ENCODE results near the gene MPV17. TPM values are rescaled to one million over a fixed set of nuclear protein-coding genes. Genes with fewer than 3 reads are reported as not detected.

MPV17 gene
- total and polyA plus RNA-seq, 2 of the 13 experiments (the other 11 are each of a cell fraction or from before 2014, with no cell fraction given): 48.9 to 129 TPM

DNA sequence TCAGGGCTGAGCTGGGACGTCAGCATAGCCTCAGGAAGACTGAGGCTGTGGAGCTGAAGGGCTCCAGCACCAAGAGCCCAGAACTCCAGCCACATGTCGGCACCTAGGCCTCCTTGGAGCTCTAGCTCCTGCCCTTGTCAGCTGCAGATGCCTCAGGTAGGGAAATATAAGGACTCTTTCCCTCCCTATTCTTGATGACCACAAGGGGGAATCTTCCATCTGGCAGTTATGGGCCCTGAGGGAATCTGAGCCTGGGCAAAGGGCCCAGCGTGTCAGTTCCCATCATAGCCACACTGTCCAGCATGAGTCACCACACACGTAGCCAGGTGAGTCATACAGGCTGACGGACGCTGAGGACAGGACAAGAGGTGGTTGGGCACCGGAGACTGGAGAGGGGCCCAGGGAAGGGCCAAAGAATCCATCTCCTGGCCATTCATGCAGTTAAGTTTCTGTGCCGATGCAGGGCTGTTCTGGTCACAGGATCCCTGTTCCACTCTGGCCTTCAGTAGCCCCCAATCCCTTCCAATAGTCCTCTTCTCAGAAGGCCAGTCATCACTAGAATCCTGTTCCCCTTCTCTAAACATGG is 1.8 kb downstream of the MPV17 start (continued):
- no peak for TF ChIP-seq SP2 (CRISPR knock-in tag; IDR thresholded peaks at IDR 0.05)
- TF ChIP-seq SRSF9 (IDR thresholded peaks at IDR 0.05; ENCODE audit: borderline replicate concordance, insufficient read depth, low read depth, low read length, poor library complexity, severe bottlenecking): no peak
- no peak for TF ChIP-seq ZNF260 (CRISPR knock-in tag; IDR thresholded peaks at IDR 0.05; ENCODE audit: borderline replicate concordance, low read depth)
- peak; percentile 77 for TF ChIP-seq KMT2B (CRISPR knock-in tag; IDR thresholded peaks at IDR 0.05)
- TF ChIP-seq U2AF2 (IDR thresholded peaks at IDR 0.05; ENCODE audit: low read depth, low read length): no peak
- peak; percentile 52 for TF ChIP-seq FOXP4 (CRISPR knock-in tag; IDR thresholded peaks at IDR 0.05)
- peak; percentile 82; the same call in 1 of the 2 replicates for TF ChIP-seq NRL (CRISPR knock-in tag; IDR thresholded peaks at IDR 0.05; ENCODE audit: borderline replicate concordance)
- TF ChIP-seq PAWR (CRISPR knock-in tag; IDR thresholded peaks at IDR 0.05; ENCODE audit: borderline replicate concordance): no peak
- no peak for TF ChIP-seq ASH2L (IDR thresholded peaks at IDR 0.05; ENCODE audit: insufficient read length, low read depth, low read length)
- peak; percentile 70; the same call in 1 of the 2 replicates for TF ChIP-seq HOXA5 (CRISPR knock-in tag; IDR thresholded peaks at IDR 0.05)
- TF ChIP-seq REXO4 (CRISPR knock-in tag; IDR thresholded peaks at IDR 0.05; ENCODE audit: borderline replicate concordance): no peak
- 0 out of 2 replicates have a peak, but pooled peaks have one; percentile 26 for TF ChIP-seq SOX13 (IDR thresholded peaks at IDR 0.05)
- peak in 1 of 2 experiments; percentile 64; a peak in 1 of 4 replicates for TF ChIP-seq SOX13 (CRISPR knock-in tag; conservative IDR thresholded peaks at IDR 0.05 in 1 of 2, IDR thresholded peaks at IDR 0.05 in 1 of 2)
- no peak for TF ChIP-seq NONO (IDR thresholded peaks at IDR 0.05)
- TF ChIP-seq NONO (CRISPR knock-in tag; conservative IDR thresholded peaks at IDR 0.05): peak; percentile 71; the same call in 1 of the 2 replicates
- TF ChIP-seq FUBP1 (CRISPR knock-in tag; IDR thresholded peaks at IDR 0.05; ENCODE audit: borderline replicate concordance): peak; percentile 94
- TF ChIP-seq, protein P1, sequence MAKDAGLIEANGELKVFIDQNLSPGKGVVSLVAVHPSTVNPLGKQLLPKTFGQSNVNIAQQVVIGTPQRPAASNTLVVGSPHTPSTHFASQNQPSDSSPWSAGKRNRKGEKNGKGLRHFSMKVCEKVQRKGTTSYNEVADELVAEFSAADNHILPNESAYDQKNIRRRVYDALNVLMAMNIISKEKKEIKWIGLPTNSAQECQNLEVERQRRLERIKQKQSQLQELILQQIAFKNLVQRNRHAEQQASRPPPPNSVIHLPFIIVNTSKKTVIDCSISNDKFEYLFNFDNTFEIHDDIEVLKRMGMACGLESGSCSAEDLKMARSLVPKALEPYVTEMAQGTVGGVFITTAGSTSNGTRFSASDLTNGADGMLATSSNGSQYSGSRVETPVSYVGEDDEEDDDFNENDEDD (CRISPR knock-in tag; IDR thresholded peaks at IDR 0.05; ENCODE audit: borderline replicate concordance): peak; percentile 71; the same call in 1 of the 2 replicates
- TF ChIP-seq GABPB1 (CRISPR knock-in tag; IDR thresholded peaks at IDR 0.05): peak; percentile 60
- TF ChIP-seq TBP (CRISPR knock-in tag; IDR thresholded peaks at IDR 0.05): no peak
- TF ChIP-seq ZNF557 (CRISPR knock-in tag; IDR thresholded peaks at IDR 0.05): no peak
- peak; percentile 25; the same call in 1 of the 2 replicates for TF ChIP-seq ZNF281 (CRISPR knock-in tag; IDR thresholded peaks at IDR 0.05; ENCODE audit: borderline replicate concordance)
- TF ChIP-seq ZNF761 (CRISPR knock-in tag; conservative IDR thresholded peaks at IDR 0.05): no peak

All from HepG2 (cell line).